Activated CD4-positive, alpha-beta memory T cell treated with anti-CD3 and anti-CD28 coated beads, Interleukin-2, amount 10 ng/mL, durations not matched to agents 7 days and 5 days (primary cell): Measurements from ENCODE around the gene HDAC5. TPM values are rescaled to one million over a fixed set of nuclear protein-coding genes. Genes with fewer than 3 reads are reported as not detected.

ENCODE experiments used
- CTCF ChIA-PET: fragments of 350-600 bp; sonication (Branson Sonifier 250); formaldehyde crosslinking; loops from one replicate; lab custom pipeline; 2021; ENCODE audit warnings: antibody characterized with exemption, inconsistent platforms; lab: Charles Lee
- POLR2A ChIA-PET: fragments of 350-600 bp; sonication (Branson Sonifier 250); formaldehyde crosslinking; loops from one replicate; lab custom pipeline; 2021; ENCODE audit warnings: antibody characterized with exemption; lab: Charles Lee
- DNase-seq: peaks from one replicate; pipeline ENCODE4 v3.0.0-alpha.2; 2020
- H3K27ac Mint-ChIP-seq: one replicate; pipeline ENCODE4 v1.8.0; 2021; ENCODE audit warnings: mild to moderate bottlenecking, mixed read lengths
- H3K27me3 Mint-ChIP-seq: one replicate; pipeline ENCODE4 v1.8.0; 2021; ENCODE audit warnings: mixed read lengths
- H3K36me3 Mint-ChIP-seq: one replicate; pipeline ENCODE4 v1.8.0; 2021; ENCODE audit warnings: low read depth, mixed read lengths
- H3K4me1 Mint-ChIP-seq: one replicate; pipeline ENCODE4 v1.8.0; 2021; ENCODE audit warnings: mixed read lengths
- H3K4me3 Mint-ChIP-seq: one replicate; pipeline ENCODE4 v1.8.0; 2021; ENCODE audit warnings: mild to moderate bottlenecking, mixed read lengths
- H3K9me3 Mint-ChIP-seq: one replicate; pipeline ENCODE4 v1.8.0; 2021; ENCODE audit warnings: mixed read lengths
- total RNA-seq, 2 experiments: library from RNA; stranded (reverse); gene quantifications; one replicate each; pipeline ENCODE4 v1.2.3, GENCODE V29; 2021

Gene HDAC5
- total RNA-seq, 2 experiments from 2014 or later: 42.2 to 42.7 TPM

DNA sequence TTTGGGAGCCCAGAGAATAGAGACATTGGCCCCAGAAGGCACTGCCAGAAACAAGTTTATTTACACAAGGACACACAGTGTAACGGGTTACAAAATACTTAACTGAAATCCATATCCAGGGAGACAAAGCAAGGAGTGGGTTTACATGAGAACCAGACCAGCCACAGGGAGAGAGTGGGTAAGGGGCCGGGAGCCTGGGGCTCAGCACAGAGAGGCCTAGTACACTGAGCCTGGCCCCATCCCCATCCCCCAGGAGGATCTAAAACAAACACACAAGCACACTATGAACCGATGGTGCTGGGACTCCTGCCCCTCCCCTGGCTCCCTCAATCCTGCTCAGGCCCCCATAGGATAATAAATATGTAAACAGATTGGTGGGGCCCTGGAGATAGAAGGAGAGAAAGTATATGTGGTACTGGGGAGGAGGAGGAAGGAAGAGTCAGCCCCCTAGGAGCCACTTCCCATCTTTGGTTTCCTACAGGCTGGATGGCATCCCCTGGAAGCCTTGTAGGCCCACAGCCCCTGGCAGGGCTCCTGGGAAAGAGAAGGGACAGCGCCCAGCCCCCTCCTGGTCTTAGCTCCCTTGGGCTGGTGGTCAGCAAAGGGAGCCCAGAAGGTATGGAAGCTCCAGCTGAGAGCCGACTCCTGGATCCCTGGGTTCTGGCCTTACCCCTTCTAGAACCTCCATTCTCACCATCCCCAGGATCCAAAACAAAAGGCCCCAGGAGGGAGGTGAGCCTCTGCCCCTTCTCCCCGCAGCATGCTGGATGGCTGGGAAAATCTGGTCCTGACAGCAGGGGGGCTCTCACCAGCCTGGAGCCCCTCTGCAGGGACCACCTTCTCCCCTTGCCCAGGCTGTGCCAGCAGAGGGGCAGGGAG lies 46.5 kb downstream of the HDAC5 start:
- Mint-ChIP-seq H3K9me3 (no peaks in the 10 kb centered on the region), H3K4me3 (no peak overlapping the region), H3K36me3 (peaks cover 28% of the 10 kb centered on the region), H3K27ac (no peak overlapping the region), H3K27me3 (no peaks in the 10 kb centered on the region), H3K4me1 (peaks cover 7% of the 10 kb centered on the region)
- ChIA-PET CTCF (no interaction called here), POLR2A (no interaction called here)
- no peak for DNase-seq

DNA sequence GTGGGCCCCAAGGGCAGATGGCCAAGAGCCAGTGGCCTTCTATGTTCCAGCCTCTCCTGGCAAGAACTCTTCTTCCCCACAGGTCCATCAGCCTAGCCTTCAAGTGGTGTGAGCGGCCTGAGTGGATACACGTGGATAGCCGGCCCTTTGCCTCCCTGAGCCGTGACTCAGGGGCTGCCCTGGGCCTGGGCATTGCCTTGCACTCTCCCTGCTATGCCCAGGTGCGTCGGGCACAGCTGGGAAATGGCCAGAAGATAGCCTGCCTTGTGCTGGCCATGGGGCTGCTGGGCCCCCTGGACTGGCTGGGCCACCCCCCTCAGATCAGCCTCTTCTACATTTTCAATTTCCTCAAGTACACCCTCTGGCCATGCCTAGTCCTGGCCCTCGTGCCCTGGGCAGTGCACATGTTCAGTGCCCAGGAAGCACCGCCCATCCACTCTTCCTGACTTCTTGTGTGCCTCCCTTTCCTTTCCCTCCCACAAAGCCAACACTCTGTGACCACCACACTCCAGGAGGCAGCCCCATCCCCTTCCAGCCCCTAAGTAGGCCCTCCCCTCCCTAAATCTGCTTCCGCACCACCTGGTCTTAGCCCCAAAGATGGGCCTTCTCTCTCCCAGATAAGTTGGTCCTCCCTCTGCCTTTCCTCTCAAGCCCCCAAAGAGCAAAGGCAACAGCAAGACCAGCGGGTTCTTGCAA lies 47.7 kb downstream of the HDAC5 start:
- no peak for DNase-seq
- POLR2A ChIA-PET: interaction anchor here (1.7 kb wide), 1 partner anchor 10 kb away, joined by 10 read pairs; the partner anchor contains the start of gene LSM12
- CTCF ChIA-PET: no interaction called here
- H3K9me3 Mint-ChIP-seq: no peaks in the 10 kb centered on the region
- no peak overlapping the region for H3K27ac Mint-ChIP-seq
- H3K4me1 Mint-ChIP-seq: peaks cover 18% of the 10 kb centered on the region
- H3K4me3 Mint-ChIP-seq: no peak overlapping the region
- H3K36me3 Mint-ChIP-seq: peaks cover 27% of the 10 kb centered on the region
- H3K27me3 Mint-ChIP-seq: no peaks in the 10 kb centered on the region

DNA sequence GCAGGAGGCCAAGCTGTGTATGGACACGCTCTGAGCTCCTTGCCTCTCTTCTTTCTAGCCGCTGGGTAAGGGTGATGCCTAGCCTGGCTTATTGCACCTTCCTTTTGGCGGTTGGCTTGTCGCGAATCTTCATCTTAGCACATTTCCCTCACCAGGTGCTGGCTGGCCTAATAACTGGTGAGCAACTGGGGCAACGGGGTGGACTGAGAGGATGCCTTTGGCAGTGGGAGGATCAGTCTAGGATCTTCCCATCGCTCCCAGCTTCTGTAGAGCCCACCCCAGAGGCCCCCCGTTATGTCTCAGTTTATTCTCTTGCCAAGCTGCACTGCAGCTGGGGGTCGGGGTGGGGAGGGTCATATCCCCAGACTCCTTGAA lies 48.5 kb downstream of the HDAC5 start:
- DNase-seq: no peak
- no peaks in the 10 kb centered on the region for H3K9me3 Mint-ChIP-seq
- no peak overlapping the region for H3K27ac Mint-ChIP-seq
- H3K4me3 Mint-ChIP-seq: no peak overlapping the region
- CTCF ChIA-PET: interaction anchor here (2.0 kb wide), 1 partner anchor 9 kb away, joined by 8 read pairs; no protein-coding TSS in a partner anchor
- no peaks in the 10 kb centered on the region for H3K27me3 Mint-ChIP-seq
- H3K36me3 Mint-ChIP-seq: peaks cover 21% of the 10 kb centered on the region
- POLR2A ChIA-PET: interaction anchor here (1.0 to 1.7 kb wide), 2 partner anchors 9 kb away, joined by 3 to 10 read pairs; partner anchors contain the start of gene LSM12
- H3K4me1 Mint-ChIP-seq: peaks cover 24% of the 10 kb centered on the region

DNA sequence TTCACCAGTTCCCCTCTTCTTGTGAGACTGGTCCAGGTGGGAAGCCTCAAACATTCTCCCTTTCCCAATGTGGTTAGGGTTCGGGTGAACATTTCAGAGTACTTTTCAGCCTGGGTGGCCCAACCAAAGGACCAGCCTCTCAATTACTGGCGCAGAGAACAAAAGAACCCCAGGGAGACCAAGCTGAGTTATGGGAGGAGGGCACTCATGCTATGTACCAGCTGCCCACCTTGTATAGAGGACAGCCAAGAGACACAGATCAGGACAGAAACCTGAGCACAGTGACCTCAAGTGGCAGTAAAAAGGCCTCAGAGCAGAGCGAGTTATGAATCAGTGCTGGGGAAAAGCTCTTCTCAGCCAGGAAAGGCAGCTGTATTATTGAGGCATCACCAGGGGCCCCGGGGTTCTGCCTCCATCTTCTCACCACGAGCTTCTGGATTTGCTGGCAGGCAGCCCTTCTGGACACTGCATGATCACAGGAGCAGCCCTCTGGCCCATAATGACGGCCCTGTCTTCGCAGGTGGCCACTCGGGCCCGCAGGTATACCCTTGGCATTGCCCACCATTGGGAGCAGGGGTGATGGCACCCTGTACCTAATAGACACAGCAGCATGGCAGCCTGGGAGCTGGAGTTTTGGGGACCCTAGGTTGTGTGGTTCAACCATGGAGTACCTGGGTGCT lies 49.1 kb downstream of the HDAC5 start:
- POLR2A ChIA-PET: interaction anchor here (1.0 to 1.7 kb wide), 2 partner anchors 9 kb away, joined by 3 to 10 read pairs; partner anchors contain the start of gene LSM12
- Mint-ChIP-seq H3K27ac (no peak overlapping the region), H3K27me3 (no peaks in the 10 kb centered on the region), H3K36me3 (peaks cover 19% of the 10 kb centered on the region), H3K4me1 (peaks cover 27% of the 10 kb centered on the region), H3K9me3 (no peaks in the 10 kb centered on the region), H3K4me3 (no peak overlapping the region)
- CTCF ChIA-PET: interaction anchor here (2.0 kb wide), 1 partner anchor 10 kb away, joined by 8 read pairs; no protein-coding TSS in a partner anchor
- no peak for DNase-seq

DNA sequence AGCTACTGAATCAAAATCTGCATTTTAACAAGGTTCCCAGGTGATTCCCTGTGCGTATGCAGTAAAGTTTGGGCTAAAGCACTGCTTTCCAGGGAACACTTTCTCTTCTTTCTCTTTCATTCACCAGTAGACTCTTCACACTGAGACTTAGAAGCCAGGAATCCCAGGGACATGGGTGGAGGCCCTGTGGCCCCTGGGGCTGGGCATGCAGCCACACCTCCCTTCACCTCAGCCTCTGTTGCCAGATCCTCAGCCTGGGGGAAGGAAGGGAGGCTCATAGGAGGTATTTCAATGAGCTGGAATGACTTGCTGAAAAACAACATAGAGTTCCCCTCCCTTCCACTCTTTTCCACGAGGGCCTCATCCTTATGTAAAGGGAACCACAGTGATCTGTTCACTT lies 51.7 kb downstream of the HDAC5 start:
- no peak for DNase-seq
- peak overlapping the region; percentile 44 for H3K27ac Mint-ChIP-seq
- no peaks in the 10 kb centered on the region for H3K27me3 Mint-ChIP-seq
- no peaks in the 10 kb centered on the region for H3K9me3 Mint-ChIP-seq
- ChIA-PET POLR2A (interaction anchor here (0.7 to 1.6 kb wide), 3 partner anchors 16 to 57 kb away, joined by 3 read pairs; partner anchors contain the start of gene TMEM101), CTCF (interaction anchor here (1.0 kb wide), 1 partner anchor 52 kb away, joined by 3 read pairs; the partner anchor contains the start of gene HDAC5)
- peaks cover 33% of the 10 kb centered on the region for H3K4me1 Mint-ChIP-seq
- peaks cover 14% of the 10 kb centered on the region for H3K36me3 Mint-ChIP-seq
- H3K4me3 Mint-ChIP-seq: peak overlapping the region; percentile 88

DNA sequence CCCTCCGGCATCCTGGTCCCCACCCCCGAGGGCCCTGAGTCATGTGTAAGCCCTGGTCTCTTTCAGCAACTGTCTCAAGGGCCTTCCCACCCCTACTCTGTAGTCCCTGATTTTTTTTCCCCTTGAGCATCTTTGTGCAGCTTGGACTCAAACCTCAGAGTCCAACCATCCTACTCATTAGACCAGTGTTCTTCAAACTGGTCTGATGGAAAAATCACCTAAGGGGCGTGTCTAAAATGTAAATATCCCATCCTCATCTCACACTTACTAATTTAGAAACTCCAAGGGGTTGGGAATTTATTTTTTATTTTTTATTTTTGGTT lies 52.3 kb downstream of the HDAC5 start:
- ChIA-PET CTCF (no interaction called here), POLR2A (interaction anchor here (0.7 to 1.6 kb wide), 3 partner anchors 51 to 437 kb away, joined by 3 read pairs; partner anchors contain the start of gene TMEM101)
- peaks cover 10% of the 10 kb centered on the region for H3K36me3 Mint-ChIP-seq
- peak overlapping the region; percentile 88 for H3K4me3 Mint-ChIP-seq
- H3K4me1 Mint-ChIP-seq: peaks cover 36% of the 10 kb centered on the region
- no peak for DNase-seq
- H3K9me3 Mint-ChIP-seq: no peaks in the 10 kb centered on the region
- H3K27ac Mint-ChIP-seq: peak overlapping the region; percentile 85
- H3K27me3 Mint-ChIP-seq: no peaks in the 10 kb centered on the region

DNA sequence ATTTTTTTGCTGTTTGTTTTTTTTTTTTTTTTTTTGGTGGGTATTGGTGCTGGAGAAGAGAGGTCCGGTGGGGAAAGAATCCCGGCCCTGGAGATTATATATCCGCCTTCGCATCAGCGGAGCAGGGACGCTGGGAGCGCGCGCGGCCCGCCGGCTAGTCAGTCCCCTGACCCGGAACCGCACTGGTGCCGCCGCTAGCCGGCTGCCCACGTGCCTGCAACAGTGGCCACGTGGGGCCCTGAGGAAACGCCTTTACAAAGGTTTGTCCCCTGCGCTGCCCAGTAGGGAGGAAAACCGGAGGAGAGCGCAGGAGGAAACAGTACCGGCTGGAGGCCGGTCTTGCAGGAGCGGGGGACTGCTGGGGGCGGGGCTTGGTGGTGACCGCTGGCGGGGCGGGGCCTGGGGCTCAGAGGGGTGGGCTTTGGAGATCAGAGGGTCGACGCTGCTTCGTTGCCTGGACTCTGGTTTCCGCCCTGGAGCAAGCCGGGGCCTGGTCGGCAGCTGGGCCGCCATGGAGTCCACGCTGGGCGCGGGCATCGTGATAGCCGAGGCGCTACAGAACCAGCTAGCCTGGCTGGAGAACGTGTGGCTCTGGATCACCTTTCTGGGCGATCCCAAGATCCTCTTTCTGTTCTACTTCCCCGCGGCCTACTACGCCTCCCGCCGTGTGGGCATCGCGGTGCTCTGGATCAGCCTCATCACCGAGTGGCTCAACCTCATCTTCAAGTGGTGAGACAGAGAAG lies 52.8 kb downstream of the HDAC5 start, which contains the start of gene G6PC3:
Gene G6PC3 (plus strand): TSS at position 281 of the 743 bp plus-strand sequence. CDS start 231 bp downstream, at position 512.
- peak within 1 kb of the TSS; percentile 88 for H3K4me3 Mint-ChIP-seq
- no peaks in the 10 kb centered on the region for H3K9me3 Mint-ChIP-seq
- peak within 1 kb of the TSS; percentile 85 for H3K27ac Mint-ChIP-seq
- ChIA-PET CTCF (interaction anchor here (0.7 to 1.4 kb wide), 3 partner anchors 29 to 1072 kb away, joined by 3 to 4 read pairs (median 4); partner anchors contain the start of gene RPL27), POLR2A (interaction anchor here (0.6 to 1.6 kb wide), 6 partner anchors 10 to 438 kb away, joined by 3 read pairs; partner anchors contain the start of gene TMEM101)
- no peaks in the 10 kb centered on the region for H3K27me3 Mint-ChIP-seq
- H3K36me3 Mint-ChIP-seq: peaks cover 8% of the 10 kb centered on the region
- peaks cover 39% of the 10 kb centered on the region for H3K4me1 Mint-ChIP-seq
- peak; percentile 88 for DNase-seq

DNA sequence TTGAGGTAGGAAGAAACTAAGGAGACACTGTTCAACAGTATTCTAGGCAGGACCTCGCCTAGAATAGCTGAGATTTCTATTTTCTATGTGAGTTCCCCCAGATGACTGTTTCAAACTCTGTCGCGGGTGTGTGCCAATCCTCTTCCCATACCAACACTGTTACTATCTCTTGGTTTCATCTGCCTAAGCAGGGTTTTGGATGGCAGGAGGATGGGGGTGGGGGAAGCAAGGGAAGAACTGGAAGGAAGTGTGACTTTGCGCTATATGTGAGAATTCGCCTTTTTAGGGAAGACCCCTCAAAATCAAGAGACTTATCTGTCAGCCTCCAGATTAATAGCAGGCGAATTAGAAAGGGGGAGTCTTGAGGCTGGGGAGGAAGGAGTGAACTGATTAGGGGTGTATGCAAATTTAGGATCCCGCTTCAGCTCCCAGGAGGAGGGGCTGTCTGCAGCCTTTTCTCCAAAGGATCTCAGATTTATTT lies 53.4 kb downstream of the HDAC5 start:
- H3K36me3 Mint-ChIP-seq: peaks cover 6% of the 10 kb centered on the region
- ChIA-PET POLR2A (interaction anchor here (0.6 to 1.3 kb wide), 3 partner anchors 11 to 147 kb away, joined by 3 read pairs; no protein-coding TSS in a partner anchor), CTCF (interaction anchor here (0.7 to 1.4 kb wide), 3 partner anchors 29 to 1072 kb away, joined by 3 to 4 read pairs (median 4); partner anchors contain the start of gene RPL27)
- peak overlapping the region; percentile 85 for H3K27ac Mint-ChIP-seq
- H3K4me1 Mint-ChIP-seq: peaks cover 42% of the 10 kb centered on the region
- H3K9me3 Mint-ChIP-seq: no peaks in the 10 kb centered on the region
- H3K4me3 Mint-ChIP-seq: peak overlapping the region; percentile 88
- H3K27me3 Mint-ChIP-seq: no peaks in the 10 kb centered on the region
- DNase-seq: no peak

DNA sequence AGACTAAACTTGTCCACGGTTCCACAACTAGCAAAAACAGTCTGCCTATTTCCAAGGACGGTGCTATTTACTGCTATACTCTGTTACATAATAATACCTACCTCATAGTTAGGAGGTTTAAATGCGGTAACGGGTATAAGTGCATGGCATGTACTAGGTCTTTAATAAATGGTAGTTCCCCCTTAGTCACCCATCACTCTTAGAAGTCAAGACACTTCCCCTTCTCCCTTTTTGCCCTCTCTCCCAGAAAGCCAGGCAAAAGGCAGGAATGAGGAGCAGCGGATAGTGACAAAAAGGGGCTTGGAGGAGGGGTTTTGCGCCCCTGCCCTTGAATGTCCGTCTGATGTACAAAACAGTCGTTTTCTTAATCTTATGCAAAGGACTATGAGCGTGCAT lies 55.9 kb downstream of the HDAC5 start:
- Mint-ChIP-seq H3K9me3 (no peaks in the 10 kb centered on the region), H3K4me3 (peak overlapping the region; percentile 97), H3K27ac (no peak overlapping the region), H3K4me1 (peaks cover 49% of the 10 kb centered on the region), H3K36me3 (peaks cover 19% of the 10 kb centered on the region), H3K27me3 (no peaks in the 10 kb centered on the region)
- POLR2A ChIA-PET: no interaction called here
- DNase-seq: no peak
- CTCF ChIA-PET: no interaction called here

DNA sequence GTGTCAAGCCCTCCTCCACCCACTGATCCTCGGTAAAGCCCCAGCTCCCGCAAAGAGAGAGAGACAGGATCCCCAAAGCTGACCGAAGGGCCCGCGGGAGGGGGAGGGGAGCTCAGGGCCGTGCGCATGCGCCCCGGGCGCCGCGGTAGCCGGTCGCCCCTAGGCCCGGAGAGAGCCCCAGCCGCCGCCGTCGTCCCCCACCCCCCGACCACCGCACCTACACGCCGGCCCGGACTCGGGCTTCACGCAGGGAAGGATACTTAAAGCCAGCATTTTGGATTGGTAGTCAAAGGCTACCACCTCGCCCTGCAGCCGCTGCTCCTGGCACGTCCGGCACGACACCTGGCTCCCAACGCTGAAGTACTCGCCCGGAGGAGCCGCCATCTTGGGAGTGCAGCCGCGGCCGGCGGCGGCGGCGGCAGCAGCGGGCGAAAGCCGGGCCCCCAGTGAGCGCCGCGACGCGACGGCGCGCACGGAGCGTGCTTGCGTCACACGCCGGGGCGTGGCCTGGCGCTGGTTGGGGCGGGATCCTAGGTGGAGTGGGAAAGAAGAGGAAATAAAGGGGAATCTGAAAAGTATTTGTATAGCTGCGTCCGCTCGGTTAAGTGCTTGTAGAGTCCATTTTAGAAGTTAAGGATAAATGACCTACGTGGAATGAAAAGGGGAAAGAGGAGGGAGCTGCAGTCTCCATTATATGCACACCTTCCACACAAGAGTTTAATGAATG lies 57.1 kb downstream of the HDAC5 start, which contains the start of gene LSM12:
Gene LSM12 (minus strand): TSS at position 468 of the 727 bp plus-strand sequence. CDS start 84 bp downstream, at position 384.
- no peaks in the 10 kb centered on the region for H3K27me3 Mint-ChIP-seq
- peaks cover 49% of the 10 kb centered on the region for H3K4me1 Mint-ChIP-seq
- peak within 1 kb of the TSS; percentile 97 for H3K4me3 Mint-ChIP-seq
- peak; percentile 93 for DNase-seq
- POLR2A ChIA-PET: interaction anchor here (0.6 to 2.5 kb wide), 13 partner anchors 8 to 1113 kb away, joined by 3 to 10 read pairs (median 3); partner anchors contain the start of genes HDAC5, TMEM101 and TMUB2
- no peaks in the 10 kb centered on the region for H3K9me3 Mint-ChIP-seq
- peak within 1 kb of the TSS; percentile 82 for H3K27ac Mint-ChIP-seq
- peaks cover 28% of the 10 kb centered on the region for H3K36me3 Mint-ChIP-seq
- CTCF ChIA-PET: interaction anchor here (0.6 to 1.2 kb wide), 6 partner anchors 23 to 144 kb away, joined by 3 to 5 read pairs (median 3); partner anchors contain the start of gene HROB
